ENCODE data around the gene SPPL2B.

- TF ChIP-seq POLR2A (IDR thresholded peaks at IDR 0.05): no peak
- no peak for TF ChIP-seq CTCF (IDR thresholded peaks at IDR 0.05)
These were observed 54.2 kb downstream of the SPPL2B start for GRCh38 chr19:2382530-2383222.

All from uterus (tissue), 2 donors.